ENCODE measurements around the gene BDH1. TPM values are rescaled to one million over a fixed set of nuclear protein-coding genes. Genes with fewer than 3 reads are reported as not detected.

The BDH1 gene
- polyA plus RNA-seq, 1 donor (not counting 4 experiments of a cell fraction or from before 2014, with no cell fraction given) = 30.2 TPM

- no peak for TF ChIP-seq EZH2 (IDR thresholded peaks at IDR 0.05; ENCODE audit: low read length)
- no peak for TF ChIP-seq CTCF (optimal IDR thresholded peaks at IDR 0.05 in 1 of 3, IDR thresholded peaks at IDR 0.05 in 1 of 3, conservative IDR thresholded peaks at IDR 0.05 in 1 of 3; ENCODE audit: extremely low read depth in 1 of 3, insufficient read depth in 2 of 3, low read length in 3 of 3)
- no peaks in the 10 kb centered on the region for H4K20me1 ChIP-seq (ENCODE audit: control insufficient read depth, extremely low read depth, insufficient read depth, low read length)
- no peaks in the 10 kb centered on the region for H3K36me3 ChIP-seq (ENCODE audit: control insufficient read depth in 2 of 2, extremely low read depth in 1 of 2, insufficient read depth in 2 of 2, low read length in 2 of 2)
- peaks cover 50% of the 10 kb centered on the region for H3K4me1 ChIP-seq (ENCODE audit: control insufficient read depth, extremely low read depth, insufficient read depth, low read length)
- no peaks in the 10 kb centered on the region for H3K9me3 ChIP-seq (ENCODE audit: control insufficient read depth, low read depth, low read length)
- FAIRE-seq (no peak), DNase-seq (ENCODE audit: low read depth, low spot score) (no peak)
- H3K27ac ChIP-seq (ENCODE audit: control insufficient read depth, insufficient read depth, low read length) = no peak overlapping the region
- H3K27me3 ChIP-seq (ENCODE audit: control insufficient read depth, extremely low read depth, insufficient read depth, low read length) = no peaks in the 10 kb centered on the region
- H3K4me2 ChIP-seq (ENCODE audit: control insufficient read depth, extremely low read depth, insufficient read depth, low read depth, low read length) = no peak overlapping the region
- no peak overlapping the region for H3K9ac ChIP-seq (ENCODE audit: control insufficient read depth, extremely low read depth, insufficient read depth, low read length)
- no peaks in the 10 kb centered on the region for H3K9me1 ChIP-seq (ENCODE audit: control insufficient read depth, extremely low read depth, insufficient read depth, low read length)
- no peak overlapping the region for H3K4me3 ChIP-seq (ENCODE audit: control insufficient read depth in 2 of 3, extremely low read depth in 1 of 3, insufficient read depth in 2 of 3, low read depth in 1 of 3, low read length in 3 of 3)
- no peaks in the 10 kb centered on the region for H3K79me2 ChIP-seq (ENCODE audit: control insufficient read depth, insufficient read depth, low read length)
- H2AFZ ChIP-seq (ENCODE audit: control insufficient read depth, low read length) = no peak overlapping the region
- dilution Hi-C loops (cut with MboI; ENCODE audit: extremely low pct_ligation_motif_present, low sequenced_read_pairs) = loop anchor here (25.0 kb wide), 1 partner anchor 173 kb away; no protein-coding TSS in a partner anchor
Measured at GRCh38 chr3:197485143-197485542, 70.6 kb downstream of the BDH1 start.

GRCh38 chr3:197484204-197484901 lies 71.4 kb downstream of the BDH1 start:
- no peak for FAIRE-seq
- Histone ChIP-seq H3K4me2 (ENCODE audit: control insufficient read depth, extremely low read depth, insufficient read depth, low read depth, low read length) (no peak overlapping the region), H4K20me1 (ENCODE audit: control insufficient read depth, extremely low read depth, insufficient read depth, low read length) (no peaks in the 10 kb centered on the region), H3K36me3 (ENCODE audit: control insufficient read depth in 2 of 2, extremely low read depth in 1 of 2, insufficient read depth in 2 of 2, low read length in 2 of 2) (no peaks in the 10 kb centered on the region), H3K27ac (ENCODE audit: control insufficient read depth, insufficient read depth, low read length) (no peak overlapping the region), H3K27me3 (ENCODE audit: control insufficient read depth, extremely low read depth, insufficient read depth, low read length) (no peaks in the 10 kb centered on the region), H2AFZ (ENCODE audit: control insufficient read depth, low read length) (no peak overlapping the region), H3K9ac (ENCODE audit: control insufficient read depth, extremely low read depth, insufficient read depth, low read length) (no peak overlapping the region), H3K9me3 (ENCODE audit: control insufficient read depth, low read depth, low read length) (no peaks in the 10 kb centered on the region), H3K4me3 (ENCODE audit: control insufficient read depth in 2 of 3, extremely low read depth in 1 of 3, insufficient read depth in 2 of 3, low read depth in 1 of 3, low read length in 3 of 3) (no peak overlapping the region), H3K9me1 (ENCODE audit: control insufficient read depth, extremely low read depth, insufficient read depth, low read length) (no peaks in the 10 kb centered on the region), H3K4me1 (ENCODE audit: control insufficient read depth, extremely low read depth, insufficient read depth, low read length) (peaks cover 45% of the 10 kb centered on the region), H3K79me2 (ENCODE audit: control insufficient read depth, insufficient read depth, low read length) (no peaks in the 10 kb centered on the region)
- DNase-seq (ENCODE audit: low read depth, low spot score) = no peak
- TF ChIP-seq CTCF (optimal IDR thresholded peaks at IDR 0.05 in 1 of 3, IDR thresholded peaks at IDR 0.05 in 1 of 3, conservative IDR thresholded peaks at IDR 0.05 in 1 of 3; ENCODE audit: extremely low read depth in 1 of 3, insufficient read depth in 2 of 3, low read length in 3 of 3) = no peak
- no peak for TF ChIP-seq EZH2 (IDR thresholded peaks at IDR 0.05; ENCODE audit: low read length)
- dilution Hi-C loops (cut with MboI; ENCODE audit: extremely low pct_ligation_motif_present, low sequenced_read_pairs) = loop anchor here (25.0 kb wide), 1 partner anchor 172 kb away; no protein-coding TSS in a partner anchor
